Measurements from ENCODE around the gene BCR. TPM values are rescaled to one million over a fixed set of nuclear protein-coding genes. Genes with fewer than 3 reads are reported as not detected.

BCR gene
- total and polyA plus RNA-seq, 2 of the 13 experiments (the other 11 are each of a cell fraction or from before 2014, with no cell fraction given), result 19.9 to 33.6 TPM

GRCh38 chr22:23226497-23226850 is 46.2 kb downstream of the BCR start (continued):
- TF ChIP-seq ZNF512B (CRISPR knock-in tag; IDR thresholded peaks at IDR 0.05; ENCODE audit: borderline replicate concordance), result no peak
- TF ChIP-seq GABPB1 (CRISPR knock-in tag; IDR thresholded peaks at IDR 0.05), result no peak
- no peak for TF ChIP-seq ZFP1 (CRISPR knock-in tag; IDR thresholded peaks at IDR 0.05)

DNA sequence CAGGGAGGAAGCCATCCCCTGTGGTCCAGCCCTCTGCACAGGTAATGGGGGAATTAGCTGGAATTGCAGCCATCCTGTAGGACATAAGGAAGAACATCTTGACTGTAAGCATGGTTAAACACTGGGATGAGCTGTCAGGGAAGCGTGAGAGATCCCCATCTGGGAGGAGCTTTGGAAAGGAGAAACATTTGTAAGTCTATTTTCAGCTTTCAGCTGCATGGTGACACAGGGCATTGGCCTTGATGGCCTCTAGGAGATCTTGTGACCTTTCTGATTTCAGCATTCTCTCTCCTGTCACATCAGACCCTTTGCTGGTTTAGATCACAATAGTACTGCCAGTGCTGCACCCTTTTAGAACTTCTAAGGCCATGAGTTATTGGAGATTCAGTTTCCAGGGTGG is 47.1 kb downstream of the BCR start:
- H3K27ac ChIP-seq (ENCODE audit: extremely low read length, insufficient read depth, low read length), result no peak overlapping the region
- ChIA-PET POLR2A (no interaction called here), CTCF (ENCODE audit: low intra/inter-chr PET ratio, low total read pairs) (no interaction called here)
- H3K4me1 ChIP-seq (ENCODE audit: insufficient read depth, low read length), result peaks cover 32% of the 10 kb centered on the region
- BruUV-seq (replicated peaks), result no TSS peak
- no peak overlapping the region for H3K9ac ChIP-seq (ENCODE audit: insufficient read depth, low read depth, low read length)
- no peaks in the 10 kb centered on the region for H3K27me3 ChIP-seq (ENCODE audit: control insufficient read depth in 1 of 2, insufficient read depth in 2 of 2, low read length in 2 of 2)
- peaks cover 0 to 10% of the 10 kb centered on the region in 2 experiments; a peak in 3 of 5 replicates for H3K36me3 ChIP-seq (replicated peaks in 1 of 2; ENCODE audit: control insufficient read depth in 1 of 2, insufficient read depth in 2 of 2, low read length in 2 of 2)
- intact Hi-C loops (cut with micrococcal nuclease; ENCODE audit: unreplicated experiment) (no loop called here), in situ Hi-C loops (cut with HindIII; ENCODE audit: extremely low pct_ligation_motif_present, low pct_unique_long_range_greater_than_20kb) (no loop called here)
- no peak overlapping the region for H3K4me3 ChIP-seq (replicated peaks in 1 of 3; ENCODE audit: insufficient read depth in 1 of 3, low read depth in 2 of 3, low read length in 3 of 3)
- ATAC-seq, result no peak
- 71% methylated on average over 1 of the region's 1 CpG for WGBS (ENCODE audit: low lambda C conversion rate)
- H4K20me1 ChIP-seq (ENCODE audit: insufficient read depth, low read length), result peaks cover 14% of the 10 kb centered on the region
- no peak overlapping the region for H3K4me2 ChIP-seq (ENCODE audit: low read depth, low read length)
- no peak for DNase-seq (ENCODE audit: low spot score)
- no peak overlapping the region for H2AFZ ChIP-seq (ENCODE audit: low read length)
- H3K9me3 ChIP-seq (ENCODE audit: low read length), result no peaks in the 10 kb centered on the region
- no peak for FAIRE-seq
- H3K79me2 ChIP-seq (ENCODE audit: insufficient read depth, low read length), result peaks cover 88% of the 10 kb centered on the region
- no peak for TF ChIP-seq ZNF383 (CRISPR knock-in tag; IDR thresholded peaks at IDR 0.05; ENCODE audit: borderline replicate concordance)
- TF ChIP-seq RBM39 (IDR thresholded peaks at IDR 0.05; ENCODE audit: low read depth, low read length, poor library complexity, severe bottlenecking), result no peak
- no peak for TF ChIP-seq PHF20 (CRISPR knock-in tag; IDR thresholded peaks at IDR 0.05)
- TF ChIP-seq HOXA9 (CRISPR knock-in tag; IDR thresholded peaks at IDR 0.05; ENCODE audit: borderline replicate concordance), result no peak
- no peak for TF ChIP-seq ZNF263 (CRISPR knock-in tag; IDR thresholded peaks at IDR 0.05)
- TF ChIP-seq ZBTB46 (CRISPR knock-in tag; IDR thresholded peaks at IDR 0.05; ENCODE audit: borderline replicate concordance), result no peak
- no peak for TF ChIP-seq ZNF570 (CRISPR knock-in tag; IDR thresholded peaks at IDR 0.05; ENCODE audit: borderline replicate concordance)
- TF ChIP-seq, protein P1, sequence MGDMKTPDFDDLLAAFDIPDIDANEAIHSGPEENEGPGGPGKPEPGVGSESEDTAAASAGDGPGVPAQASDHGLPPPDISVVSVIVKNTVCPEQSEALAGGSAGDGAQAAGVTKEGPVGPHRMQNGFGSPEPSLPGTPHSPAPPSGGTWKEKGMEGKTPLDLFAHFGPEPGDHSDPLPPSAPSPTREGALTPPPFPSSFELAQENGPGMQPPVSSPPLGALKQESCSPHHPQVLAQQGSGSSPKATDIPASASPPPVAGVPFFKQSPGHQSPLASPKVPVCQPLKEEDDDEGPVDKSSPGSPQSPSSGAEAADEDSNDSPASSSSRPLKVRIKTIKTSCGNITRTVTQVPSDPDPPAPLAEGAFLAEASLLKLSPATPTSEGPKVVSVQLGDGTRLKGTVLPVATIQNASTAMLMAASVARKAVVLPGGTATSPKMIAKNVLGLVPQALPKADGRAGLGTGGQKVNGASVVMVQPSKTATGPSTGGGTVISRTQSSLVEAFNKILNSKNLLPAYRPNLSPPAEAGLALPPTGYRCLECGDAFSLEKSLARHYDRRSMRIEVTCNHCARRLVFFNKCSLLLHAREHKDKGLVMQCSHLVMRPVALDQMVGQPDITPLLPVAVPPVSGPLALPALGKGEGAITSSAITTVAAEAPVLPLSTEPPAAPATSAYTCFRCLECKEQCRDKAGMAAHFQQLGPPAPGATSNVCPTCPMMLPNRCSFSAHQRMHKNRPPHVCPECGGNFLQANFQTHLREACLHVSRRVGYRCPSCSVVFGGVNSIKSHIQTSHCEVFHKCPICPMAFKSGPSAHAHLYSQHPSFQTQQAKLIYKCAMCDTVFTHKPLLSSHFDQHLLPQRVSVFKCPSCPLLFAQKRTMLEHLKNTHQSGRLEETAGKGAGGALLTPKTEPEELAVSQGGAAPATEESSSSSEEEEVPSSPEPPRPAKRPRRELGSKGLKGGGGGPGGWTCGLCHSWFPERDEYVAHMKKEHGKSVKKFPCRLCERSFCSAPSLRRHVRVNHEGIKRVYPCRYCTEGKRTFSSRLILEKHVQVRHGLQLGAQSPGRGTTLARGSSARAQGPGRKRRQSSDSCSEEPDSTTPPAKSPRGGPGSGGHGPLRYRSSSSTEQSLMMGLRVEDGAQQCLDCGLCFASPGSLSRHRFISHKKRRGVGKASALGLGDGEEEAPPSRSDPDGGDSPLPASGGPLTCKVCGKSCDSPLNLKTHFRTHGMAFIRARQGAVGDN (CRISPR knock-in tag; IDR thresholded peaks at IDR 0.05), result no peak
- no peak for TF ChIP-seq ZSCAN12 (CRISPR knock-in tag; IDR thresholded peaks at IDR 0.05)
- no peak for TF ChIP-seq ELF3 (CRISPR knock-in tag; IDR thresholded peaks at IDR 0.05)
